A673 (cell line): ENCODE results near the gene ASPDH. TPM values are rescaled to one million over a fixed set of nuclear protein-coding genes. Genes with fewer than 3 reads are reported as not detected.

Source experiments
- BruUV-seq: library from RNA; stranded (reverse); fragments of 400-500 nt; replicated peaks from 2 replicates; lab custom pipeline; 2021; lab: Mats Ljungman, UMichigan
- CTCF ChIA-PET: fragments of 300-600 bp; sonication (Branson Sonifier 250); formaldehyde crosslinking; loops from one replicate; lab custom pipeline; 2022; ENCODE audit warnings: antibody characterized with exemption; lab: Charles Lee
- POLR2A ChIA-PET: fragments of 300-600 bp; sonication (Branson Sonifier 250); formaldehyde crosslinking; loops from one replicate; lab custom pipeline; 2022; ENCODE audit warnings: antibody characterized with exemption; ENCODE audit not compliant: low non-redundant PET; lab: Charles Lee
- DNase-seq: peaks from one replicate; pipeline ENCODE4 v3.0.0-alpha.2; 2015; ENCODE audit warnings: low spot score
- H3K27ac ChIP-seq: fragments of 200-600 bp; sonication (generic); 2 replicates; pipeline ENCODE4 v1.5.1; 2016; ENCODE audit warnings: mixed run types, low read depth, mild to moderate bottlenecking, mixed read lengths, antibody characterized with exemption, low read length; ENCODE audit not compliant: poor library complexity, severe bottlenecking
- H3K27me3 ChIP-seq: fragments of 200-600 bp; sonication (generic); replicated peaks from 2 replicates; pipeline ENCODE4 v1.6.1; 2017; ENCODE audit warnings: mixed run types, low read depth, mild to moderate bottlenecking, mixed read lengths, antibody characterized with exemption, low read length; ENCODE audit not compliant: insufficient read depth, poor library complexity
- H3K36me3 ChIP-seq: fragments of 200-600 bp; sonication (generic); 2 replicates; pipeline ENCODE4 v1.6.1; 2016; ENCODE audit warnings: mixed run types, mild to moderate bottlenecking, mixed read lengths, antibody characterized with exemption, low read length; ENCODE audit not compliant: insufficient read depth, poor library complexity, severe bottlenecking
- H3K4me1 ChIP-seq: fragments of 200-600 bp; sonication (generic); 2 replicates; pipeline ENCODE4 v1.6.1; 2017; ENCODE audit warnings: mixed run types, mild to moderate bottlenecking, mixed read lengths, antibody characterized with exemption, low read length; ENCODE audit not compliant: insufficient read depth, poor library complexity, severe bottlenecking
- H3K4me3 ChIP-seq: fragments of 200-600 bp; sonication (generic); 2 replicates; pipeline ENCODE4 v1.5.1; 2016; ENCODE audit warnings: low read depth, mixed run types, mild to moderate bottlenecking, mixed read lengths, low read length; ENCODE audit not compliant: poor library complexity, severe bottlenecking
- H3K9me3 ChIP-seq: fragments of 200-600 bp; sonication (generic); 2 replicates; pipeline ENCODE4 v1.6.1; 2016; ENCODE audit warnings: mixed run types, low read depth, mild to moderate bottlenecking, mixed read lengths, antibody characterized with exemption, low read length; ENCODE audit not compliant: poor library complexity, severe bottlenecking
- EZH2 ChIP-seq: fragments of 200-600 bp; sonication (generic); IDR thresholded peaks from 2 replicates; pipeline ENCODE4 v1.6.1; 2017; ENCODE audit warnings: borderline replicate concordance, low read depth, mild to moderate bottlenecking, mixed read lengths, antibody characterized with exemption, low read length; ENCODE audit not compliant: poor library complexity, severe bottlenecking
- intact Hi-C: fragments of 100-400 bp; cut with micrococcal nuclease; formaldehyde crosslinking; loops from one replicate; pipeline ENCODE4 v1.10.0; 2022; ENCODE audit not compliant: unreplicated experiment
- total RNA-seq: library from RNA; stranded (reverse); gene quantifications from 2 replicates; pipeline ENCODE4 v1.2.3, GENCODE V29; 2021
- TF ChIP-seq, protein P1 (sequence below): fragments of 300-800, 200-600 bp; sonication (generic); conservative IDR thresholded peaks from 2 replicates; pipeline ENCODE4 v1.5.1; 2017; ENCODE audit warnings: low read depth, mild to moderate bottlenecking, antibody characterized with exemption, low read length, moderate library complexity, mixed read lengths

Gene ASPDH
- total RNA-seq, 1 experiment from 2014 or later: 0.45 TPM

DNA sequence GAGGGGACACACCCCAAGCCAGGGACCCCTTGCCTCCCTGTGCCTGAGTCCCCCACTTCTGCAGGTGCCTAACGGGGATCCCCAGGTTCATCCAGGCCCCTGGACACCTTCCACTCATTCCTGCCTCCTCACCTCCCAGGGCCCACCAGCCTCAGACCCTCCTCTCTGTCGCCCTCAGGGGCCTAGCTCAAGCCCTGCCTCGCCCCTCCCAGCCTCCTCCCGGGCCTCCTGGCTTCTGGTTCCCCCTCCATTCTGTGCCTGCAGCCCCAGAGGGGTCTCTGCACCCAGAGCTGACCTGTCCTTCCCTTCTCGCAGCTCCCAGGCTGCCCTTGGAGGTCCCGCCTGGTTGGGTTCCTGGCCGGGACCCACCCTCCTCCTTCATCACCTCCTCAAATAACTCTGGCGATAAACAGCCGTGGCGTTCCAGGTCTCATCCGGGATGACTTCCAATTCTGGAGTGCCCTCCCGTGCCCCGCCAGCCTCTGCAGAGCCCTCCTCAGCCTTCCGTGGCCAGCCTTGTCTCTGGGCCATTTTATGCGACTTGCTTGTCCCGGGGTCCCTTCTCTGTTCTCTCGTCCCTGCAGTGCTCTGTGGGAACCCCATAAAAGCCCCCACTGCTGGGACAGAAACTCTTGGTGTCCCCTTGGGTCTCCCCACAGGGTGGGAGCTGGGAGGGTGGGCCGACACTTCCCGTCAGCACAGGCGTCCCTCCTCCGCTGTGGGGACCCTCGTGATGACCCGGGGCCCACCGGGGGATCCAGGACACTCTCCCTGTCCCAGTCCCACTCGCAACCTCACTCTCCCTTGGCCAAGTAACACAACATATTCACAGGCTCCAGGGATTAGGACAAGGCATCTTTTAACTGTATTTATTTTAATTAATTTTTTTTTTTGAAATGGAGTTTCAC lies 11.9 kb downstream of the ASPDH start:
- H3K4me1 ChIP-seq: no peaks in the 10 kb centered on the region
- no peaks in the 10 kb centered on the region for H3K36me3 ChIP-seq
- H3K9me3 ChIP-seq: no peaks in the 10 kb centered on the region
- BruUV-seq: no TSS peak
- no peak overlapping the region for H3K27ac ChIP-seq
- peaks cover 27% of the 10 kb centered on the region for H3K27me3 ChIP-seq
- ChIA-PET POLR2A (no interaction called here), CTCF (no interaction called here)
- no peak overlapping the region for H3K4me3 ChIP-seq
- intact Hi-C loops: no loop called here
- no peak for TF ChIP-seq EZH2
- TF ChIP-seq, protein P1, sequence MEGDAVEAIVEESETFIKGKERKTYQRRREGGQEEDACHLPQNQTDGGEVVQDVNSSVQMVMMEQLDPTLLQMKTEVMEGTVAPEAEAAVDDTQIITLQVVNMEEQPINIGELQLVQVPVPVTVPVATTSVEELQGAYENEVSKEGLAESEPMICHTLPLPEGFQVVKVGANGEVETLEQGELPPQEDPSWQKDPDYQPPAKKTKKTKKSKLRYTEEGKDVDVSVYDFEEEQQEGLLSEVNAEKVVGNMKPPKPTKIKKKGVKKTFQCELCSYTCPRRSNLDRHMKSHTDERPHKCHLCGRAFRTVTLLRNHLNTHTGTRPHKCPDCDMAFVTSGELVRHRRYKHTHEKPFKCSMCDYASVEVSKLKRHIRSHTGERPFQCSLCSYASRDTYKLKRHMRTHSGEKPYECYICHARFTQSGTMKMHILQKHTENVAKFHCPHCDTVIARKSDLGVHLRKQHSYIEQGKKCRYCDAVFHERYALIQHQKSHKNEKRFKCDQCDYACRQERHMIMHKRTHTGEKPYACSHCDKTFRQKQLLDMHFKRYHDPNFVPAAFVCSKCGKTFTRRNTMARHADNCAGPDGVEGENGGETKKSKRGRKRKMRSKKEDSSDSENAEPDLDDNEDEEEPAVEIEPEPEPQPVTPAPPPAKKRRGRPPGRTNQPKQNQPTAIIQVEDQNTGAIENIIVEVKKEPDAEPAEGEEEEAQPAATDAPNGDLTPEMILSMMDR: no peak
- DNase-seq: no peak

DNA sequence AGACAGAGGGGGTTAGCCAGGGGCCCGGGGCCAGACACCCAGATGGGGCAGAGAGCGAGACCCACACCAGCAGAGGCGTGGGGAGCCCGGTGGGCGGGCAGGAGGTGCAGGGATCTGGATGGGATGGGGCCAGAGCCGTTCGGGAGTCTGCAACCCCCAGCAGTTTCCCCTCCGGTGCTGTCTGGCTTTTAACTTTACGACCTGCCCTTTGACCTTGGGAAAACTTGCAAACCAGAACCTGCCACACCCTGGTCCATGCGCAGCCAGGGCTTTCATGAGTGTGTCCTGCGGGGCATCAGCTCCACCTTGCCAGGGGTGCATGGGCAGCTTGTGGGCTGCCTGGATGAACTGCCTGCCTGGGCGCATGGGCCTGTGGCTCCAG lies 12.5 kb downstream of the ASPDH start:
- intact Hi-C loops: no loop called here
- POLR2A ChIA-PET: no interaction called here
- Histone ChIP-seq H3K36me3 (no peaks in the 10 kb centered on the region), H3K27me3 (peaks cover 27% of the 10 kb centered on the region), H3K4me3 (no peak overlapping the region), H3K9me3 (no peaks in the 10 kb centered on the region), H3K27ac (no peak overlapping the region), H3K4me1 (no peaks in the 10 kb centered on the region)
- TF ChIP-seq EZH2: no peak
- TF ChIP-seq, protein P1: no peak
- CTCF ChIA-PET: no interaction called here
- no peak for DNase-seq
- no TSS peak for BruUV-seq

DNA sequence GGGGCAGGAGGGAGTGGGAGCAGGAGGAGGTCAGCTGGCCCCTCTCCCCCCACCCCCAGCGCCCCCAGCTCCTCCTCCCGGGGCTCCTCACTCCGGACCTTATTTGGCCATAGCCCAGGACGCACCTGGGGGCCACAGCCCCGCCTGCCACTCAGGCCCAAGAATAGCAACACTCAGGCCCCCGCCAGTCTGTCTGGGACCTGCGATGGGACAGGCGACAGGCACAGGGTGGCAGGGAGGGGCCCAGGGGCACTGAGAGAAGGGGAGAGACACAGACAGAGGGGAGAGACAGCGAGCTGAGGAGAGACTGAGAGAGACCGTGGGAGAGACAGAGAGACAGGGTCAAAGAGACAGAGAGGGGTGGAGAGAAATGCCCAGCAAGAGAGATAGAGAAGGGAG lies 13.0 kb downstream of the ASPDH start:
- Histone ChIP-seq H3K4me1 (no peaks in the 10 kb centered on the region), H3K9me3 (no peaks in the 10 kb centered on the region), H3K36me3 (no peaks in the 10 kb centered on the region), H3K27ac (no peak overlapping the region), H3K4me3 (no peak overlapping the region), H3K27me3 (peaks cover 27% of the 10 kb centered on the region)
- ChIA-PET POLR2A (no interaction called here), CTCF (no interaction called here)
- intact Hi-C loops: no loop called here
- no peak for DNase-seq
- no TSS peak for BruUV-seq
- TF ChIP-seq, protein P1: no peak
- no peak for TF ChIP-seq EZH2
